ENCODE measurements around the gene TBC1D4.

DNA sequence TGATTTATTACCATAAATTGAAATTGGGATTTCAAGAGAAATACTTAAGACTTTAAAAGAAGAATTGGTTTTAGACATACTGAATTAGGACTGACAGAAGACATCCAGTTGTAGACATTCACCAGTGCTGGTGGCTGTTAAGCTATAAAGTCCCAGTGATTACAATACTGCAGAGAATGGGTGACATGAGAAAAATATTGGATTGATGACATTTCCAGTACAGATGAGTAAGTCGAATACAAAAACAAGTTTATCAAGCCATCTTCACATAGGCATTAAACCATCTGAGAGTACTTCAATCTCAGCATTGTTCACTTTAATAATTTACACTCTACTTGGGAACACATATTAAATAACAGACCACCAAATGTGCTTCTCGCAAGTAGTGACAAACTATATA, 66.8 kb downstream of the TBC1D4 start:
- TF ChIP-seq, protein P1, sequence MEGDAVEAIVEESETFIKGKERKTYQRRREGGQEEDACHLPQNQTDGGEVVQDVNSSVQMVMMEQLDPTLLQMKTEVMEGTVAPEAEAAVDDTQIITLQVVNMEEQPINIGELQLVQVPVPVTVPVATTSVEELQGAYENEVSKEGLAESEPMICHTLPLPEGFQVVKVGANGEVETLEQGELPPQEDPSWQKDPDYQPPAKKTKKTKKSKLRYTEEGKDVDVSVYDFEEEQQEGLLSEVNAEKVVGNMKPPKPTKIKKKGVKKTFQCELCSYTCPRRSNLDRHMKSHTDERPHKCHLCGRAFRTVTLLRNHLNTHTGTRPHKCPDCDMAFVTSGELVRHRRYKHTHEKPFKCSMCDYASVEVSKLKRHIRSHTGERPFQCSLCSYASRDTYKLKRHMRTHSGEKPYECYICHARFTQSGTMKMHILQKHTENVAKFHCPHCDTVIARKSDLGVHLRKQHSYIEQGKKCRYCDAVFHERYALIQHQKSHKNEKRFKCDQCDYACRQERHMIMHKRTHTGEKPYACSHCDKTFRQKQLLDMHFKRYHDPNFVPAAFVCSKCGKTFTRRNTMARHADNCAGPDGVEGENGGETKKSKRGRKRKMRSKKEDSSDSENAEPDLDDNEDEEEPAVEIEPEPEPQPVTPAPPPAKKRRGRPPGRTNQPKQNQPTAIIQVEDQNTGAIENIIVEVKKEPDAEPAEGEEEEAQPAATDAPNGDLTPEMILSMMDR (conservative IDR thresholded peaks at IDR 0.05): no peak
- no peak for TF ChIP-seq EZH2 (IDR thresholded peaks at IDR 0.05; ENCODE audit: low read depth)
